ENCODE results near the gene ATG4C.

ATG4C gene

GRCh38 chr1:62841587-62842169 lies 57.7 kb downstream of the ATG4C start:
- peak; percentile 78 for DNase-seq (ENCODE audit: low spot score)

- DNase-seq (ENCODE audit: low spot score): no peak
Observed at GRCh38 chr1:62844030-62844429, 60.1 kb downstream of the ATG4C start.

- DNase-seq (ENCODE audit: low spot score): peak; percentile 4
Observed at GRCh38 chr1:62849031-62849430, 65.1 kb downstream of the ATG4C start.

- no peak for DNase-seq (ENCODE audit: low spot score)
Observed at GRCh38 chr1:62852253-62852652, 68.3 kb downstream of the ATG4C start.

- DNase-seq (ENCODE audit: low spot score): no peak
Observed at GRCh38 chr1:62856960-62857359, 73.0 kb downstream of the ATG4C start.

GRCh38 chr1:62869217-62869754 lies 85.4 kb downstream of the ATG4C start:
- DNase-seq (ENCODE audit: low spot score): no peak

GRCh38 chr1:62870148-62870547 lies 86.2 kb downstream of the ATG4C start:
- no peak for DNase-seq (ENCODE audit: low spot score)

GRCh38 chr1:62875676-62876075 lies 91.7 kb downstream of the ATG4C start:
- DNase-seq (ENCODE audit: low spot score): no peak

GRCh38 chr1:62876535-62876934 lies 92.6 kb downstream of the ATG4C start:
- DNase-seq (ENCODE audit: low spot score): no peak

GRCh38 chr1:62877579-62877978 lies 93.6 kb downstream of the ATG4C start:
- DNase-seq (ENCODE audit: low spot score): no peak

- no peak for DNase-seq (ENCODE audit: low spot score)
Observed at GRCh38 chr1:62879962-62880361, 96.0 kb downstream of the ATG4C start.

- DNase-seq (ENCODE audit: low spot score): no peak
Observed at GRCh38 chr1:62882201-62883104, 98.5 kb downstream of the ATG4C start.

GRCh38 chr1:62884156-62884740 lies 100.3 kb downstream of the ATG4C start:
- DNase-seq (ENCODE audit: low spot score): no peak

- DNase-seq (ENCODE audit: low spot score): no peak
Observed at GRCh38 chr1:62887799-62888507, 104.0 kb downstream of the ATG4C start.

GRCh38 chr1:62891956-62892562 lies 108.1 kb downstream of the ATG4C start:
- no peak for DNase-seq (ENCODE audit: low spot score)

GRCh38 chr1:62897788-62898187 lies 113.9 kb downstream of the ATG4C start:
- no peak for DNase-seq (ENCODE audit: low spot score)

GRCh38 chr1:62900566-62900965 lies 116.6 kb downstream of the ATG4C start:
- no peak for DNase-seq (ENCODE audit: low spot score)

GRCh38 chr1:62901650-62902049 lies 117.7 kb downstream of the ATG4C start:
- no peak for DNase-seq (ENCODE audit: low spot score)

- DNase-seq (ENCODE audit: low spot score): no peak
Observed at GRCh38 chr1:62903522-62903921, 119.6 kb downstream of the ATG4C start.

GRCh38 chr1:62903982-62904855 lies 120.3 kb downstream of the ATG4C start:
- no peak for DNase-seq (ENCODE audit: low spot score)

- no peak for DNase-seq (ENCODE audit: low spot score)
Observed at GRCh38 chr1:62904856-62905225, 120.9 kb downstream of the ATG4C start.
